Endodermal cell (in vitro differentiated cells): ENCODE results near the gene TAF10. TPM values are rescaled to one million over a fixed set of nuclear protein-coding genes. Genes with fewer than 3 reads are reported as not detected.
A peak's percentile ranks its signal among the peaks of the same experiment; 100 is the strongest.

Source experiments
- DNase-seq: peaks from one replicate; pipeline ENCODE4 v3.0.0-alpha.2; 2017
- H3K27ac ChIP-seq: 2 replicates; pipeline ENCODE4 v1.5.1; 2013; ENCODE audit warnings: mild to moderate bottlenecking, low read depth, low read length, moderate library complexity
- H3K27me3 ChIP-seq: 2 replicates; pipeline ENCODE4 v1.6.1; 2013; ENCODE audit warnings: mild to moderate bottlenecking, low read length, moderate library complexity; ENCODE audit not compliant: insufficient read depth, control insufficient read depth, poor library complexity, severe bottlenecking
- H3K36me3 ChIP-seq: 2 replicates; pipeline ENCODE4 v1.7.0; 2013; ENCODE audit warnings: mild to moderate bottlenecking, low read length, moderate library complexity; ENCODE audit not compliant: control insufficient read depth, insufficient read depth
- H3K4me1 ChIP-seq: one replicate; pipeline ENCODE4 v1.7.0; 2013; ENCODE audit warnings: low read length; ENCODE audit not compliant: control insufficient read depth, insufficient read depth
- H3K4me3 ChIP-seq: 2 replicates; pipeline ENCODE4 v1.5.1; 2013; ENCODE audit warnings: mild to moderate bottlenecking, low read length, moderate library complexity
- H3K9ac ChIP-seq: 2 replicates; pipeline ENCODE4 v1.6.1; 2013; ENCODE audit warnings: mild to moderate bottlenecking, low read length, moderate library complexity; ENCODE audit not compliant: poor library complexity, severe bottlenecking; ENCODE audit errors: extremely low read depth
- H3K9me3 ChIP-seq: 2 replicates; pipeline ENCODE4 v1.6.1; 2013; ENCODE audit warnings: mild to moderate bottlenecking, low read length, moderate library complexity; ENCODE audit not compliant: control insufficient read depth
- H3K27ac Mint-ChIP-seq: 2 replicates; pipeline ENCODE4 v1.8.0; 2020; ENCODE audit warnings: mixed read lengths
- H3K27me3 Mint-ChIP-seq: 2 replicates; pipeline ENCODE4 v1.8.0; 2021; ENCODE audit warnings: mild to moderate bottlenecking, mixed read lengths; ENCODE audit not compliant: insufficient read depth
- H3K36me3 Mint-ChIP-seq: 2 replicates; pipeline ENCODE4 v1.8.0; 2020; ENCODE audit warnings: low read depth, mixed read lengths
- H3K4me1 Mint-ChIP-seq: 2 replicates; pipeline ENCODE4 v1.8.0; 2020; ENCODE audit warnings: mixed read lengths
- H3K4me3 Mint-ChIP-seq: 2 replicates; pipeline ENCODE4 v1.8.0; 2020; ENCODE audit warnings: mild to moderate bottlenecking, moderate library complexity, mixed read lengths
- H3K9me3 Mint-ChIP-seq: 2 replicates; pipeline ENCODE4 v1.8.0; 2020; ENCODE audit warnings: mild to moderate bottlenecking, mixed read lengths
- CTCF ChIP-seq: fragments of 200-600 bp; sonication (generic); conservative IDR thresholded peaks from 2 replicates; pipeline ENCODE4 v1.5.0; 2021; ENCODE audit warnings: antibody characterized with exemption, mild to moderate bottlenecking
- WGBS, 2 experiments: methylation state at CpG; one replicate each; pipeline versions ENCODE4 v1.1.5 to v1.1.7; 2013; ENCODE audit warnings: missing lambda C conversion rate in 2 of 2, mixed read lengths in 1 of 2; ENCODE audit not compliant: insufficient coverage in 1 of 2, insufficient read length in 1 of 2; 5-methylcytosine and 5-hydroxymethylcytosine counted together
- total RNA-seq, 2 donors: library from RNA; stranded (reverse); fragmentation: NEBNext Ultra II Directional in 1 of 2; extraction: Animal tissue kit (Norgen Biotek cat#: 25700) in 1 of 2; gene quantifications; 2 replicates in 1 of 2; 3 replicates in 1 of 2; pipeline ENCODE4 v1.2.1, GENCODE V29; 2021

TAF10 gene
- total RNA-seq, 2 donors from 2014 or later = 168 to 202 TPM

GRCh38 chr11:6617315-6617781 lies 5.3 kb upstream of the TAF10 start:
- Mint-ChIP-seq H3K27ac (no peak overlapping the region), H3K4me1 (no peaks in the 10 kb centered on the region), H3K9me3 (no peaks in the 10 kb centered on the region), H3K27me3 (no peaks in the 10 kb centered on the region), H3K36me3 (peaks cover 23% of the 10 kb centered on the region), H3K4me3 (no peak overlapping the region)
- H3K4me1 ChIP-seq = peaks cover 7% of the 10 kb centered on the region
- 92 to 94% methylated on average over 4 to 5 of the region's 5 CpGs for WGBS, 2 experiments
- no peak overlapping the region for H3K27ac ChIP-seq
- peaks cover 19% of the 10 kb centered on the region for H3K36me3 ChIP-seq
- no peaks in the 10 kb centered on the region for H3K9me3 ChIP-seq
- no peak for DNase-seq
- no peak overlapping the region for H3K4me3 ChIP-seq
- no peak for TF ChIP-seq CTCF
- H3K9ac ChIP-seq = no peak overlapping the region
- no peaks in the 10 kb centered on the region for H3K27me3 ChIP-seq

GRCh38 chr11:6616596-6617250 lies 4.7 kb upstream of the TAF10 start:
- H3K9me3 ChIP-seq = no peaks in the 10 kb centered on the region
- no peak overlapping the region for H3K4me3 Mint-ChIP-seq
- H3K27ac Mint-ChIP-seq = peak overlapping the region; percentile 28
- no peak for TF ChIP-seq CTCF
- H3K4me3 ChIP-seq = no peak overlapping the region
- no peak overlapping the region for H3K27ac ChIP-seq
- H3K36me3 ChIP-seq = peaks cover 19% of the 10 kb centered on the region
- H3K9me3 Mint-ChIP-seq = no peaks in the 10 kb centered on the region
- H3K27me3 ChIP-seq = no peaks in the 10 kb centered on the region
- no peak overlapping the region for H3K9ac ChIP-seq
- H3K4me1 ChIP-seq = peaks cover 7% of the 10 kb centered on the region
- DNase-seq = no peak
- 91 to 100% methylated on average over 9 to 14 of the region's 14 CpGs for WGBS, 2 experiments
- H3K27me3 Mint-ChIP-seq = no peaks in the 10 kb centered on the region
- no peaks in the 10 kb centered on the region for H3K4me1 Mint-ChIP-seq
- H3K36me3 Mint-ChIP-seq = peaks cover 23% of the 10 kb centered on the region

GRCh38 chr11:6615882-6616585 lies 4.0 kb upstream of the TAF10 start:
- Histone ChIP-seq H3K4me3 (no peak overlapping the region), H3K4me1 (peaks cover 2% of the 10 kb centered on the region), H3K36me3 (peaks cover 23% of the 10 kb centered on the region), H3K9me3 (no peaks in the 10 kb centered on the region), H3K9ac (no peak overlapping the region), H3K27me3 (no peaks in the 10 kb centered on the region), H3K27ac (no peak overlapping the region)
- peaks cover 27% of the 10 kb centered on the region for H3K36me3 Mint-ChIP-seq
- 89 to 98% methylated on average over 5 to 9 of the region's 9 CpGs for WGBS, 2 experiments
- H3K9me3 Mint-ChIP-seq = no peaks in the 10 kb centered on the region
- no peak for DNase-seq
- no peaks in the 10 kb centered on the region for H3K27me3 Mint-ChIP-seq
- H3K27ac Mint-ChIP-seq = no peak overlapping the region
- H3K4me3 Mint-ChIP-seq = no peak overlapping the region
- TF ChIP-seq CTCF = no peak
- H3K4me1 Mint-ChIP-seq = peaks cover 5% of the 10 kb centered on the region
